ENCODE measurements around the gene JADE1.

Gene JADE1

DNA sequence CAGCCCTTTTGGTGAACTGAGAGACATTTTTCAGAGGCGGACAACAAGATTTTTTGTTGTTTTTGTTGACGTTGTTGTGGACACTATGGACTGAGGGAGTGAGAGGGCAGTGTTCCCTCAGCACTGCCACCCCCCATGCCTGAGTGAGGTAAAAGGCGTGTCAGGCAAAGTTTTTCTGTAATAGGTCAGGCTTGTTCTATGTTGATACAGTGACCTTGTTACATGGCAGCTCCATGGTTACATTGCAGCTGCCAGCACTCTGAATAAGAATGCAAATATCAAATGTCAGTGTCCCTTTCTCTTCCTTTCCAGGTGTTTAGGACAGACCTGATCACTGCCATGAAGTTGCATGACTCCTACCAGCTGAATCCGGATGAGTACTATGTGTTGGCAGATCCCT is 36.6 kb downstream of the JADE1 start:
- no peak for DNase-seq

DNA sequence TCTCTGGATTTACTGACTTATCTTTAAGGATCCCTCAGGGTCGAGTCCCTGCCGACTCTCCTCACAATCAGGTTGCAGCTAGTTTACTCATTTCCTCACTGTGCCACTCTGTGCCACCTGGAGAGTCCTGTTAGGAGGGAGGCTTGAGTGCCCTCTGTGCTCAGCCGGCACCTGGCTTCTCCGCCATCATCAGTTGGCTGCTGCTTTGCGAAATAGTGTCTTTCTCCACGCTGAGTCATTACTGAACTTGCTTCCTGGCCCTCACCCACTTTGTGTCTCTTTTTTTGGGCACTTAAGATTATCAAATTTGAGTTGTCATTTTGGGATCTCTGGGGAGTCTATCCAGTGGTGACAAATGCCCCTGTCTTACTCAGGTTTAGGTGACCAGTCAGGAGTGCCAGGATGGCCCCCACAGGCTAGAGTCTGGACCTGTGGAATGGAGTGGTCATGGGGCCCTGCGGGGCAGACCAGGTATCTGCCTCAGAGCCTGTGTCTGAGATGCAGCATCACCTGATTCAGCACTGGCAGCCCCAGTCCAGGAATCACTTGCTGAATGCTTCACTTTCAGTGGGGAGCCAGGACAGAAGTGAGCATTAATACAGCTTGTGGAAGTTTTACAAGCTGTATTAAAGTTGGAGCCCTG is 37.7 kb downstream of the JADE1 start:
- no peak for DNase-seq

DNA sequence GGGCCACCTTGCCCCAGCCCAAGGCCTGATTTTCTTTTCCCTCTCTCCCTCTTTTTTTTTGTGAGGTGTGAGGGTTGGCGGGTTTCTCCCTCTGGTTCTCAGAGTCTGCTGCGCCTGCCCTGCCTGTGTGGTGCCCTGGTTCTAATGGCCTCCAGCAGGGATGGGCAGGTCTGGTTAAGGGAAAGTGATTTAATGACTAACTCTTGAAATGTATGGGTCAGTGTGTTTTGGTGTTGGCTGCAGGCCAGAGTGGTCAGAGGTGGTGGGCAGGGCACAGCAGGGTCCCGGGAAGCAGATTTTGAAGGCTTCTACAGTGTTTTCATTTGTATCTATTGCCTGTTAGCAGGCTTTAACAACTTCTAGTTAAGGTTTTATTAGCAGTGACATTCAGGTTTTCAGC is 39.0 kb downstream of the JADE1 start:
- no peak for DNase-seq

DNA sequence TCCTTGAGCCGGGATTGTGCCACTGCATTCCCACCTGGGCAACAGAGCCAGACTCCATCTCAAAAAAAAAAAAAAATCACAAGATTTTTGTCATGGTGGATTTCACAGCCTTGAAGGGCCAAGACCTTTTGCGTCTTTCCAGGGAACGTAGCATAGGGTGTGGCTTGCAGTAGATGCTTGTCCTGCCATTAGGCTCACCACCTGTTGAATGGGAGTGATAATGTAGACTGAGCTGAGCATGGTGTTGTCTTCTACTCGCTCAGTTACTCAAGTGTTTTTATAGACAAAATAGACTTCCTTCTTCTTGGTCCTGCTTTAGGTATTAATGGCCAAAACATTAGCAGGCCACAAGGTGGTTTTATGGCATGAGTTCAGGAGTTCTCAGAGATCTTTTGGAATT is 40.8 kb downstream of the JADE1 start:
- DNase-seq, result no peak

DNA sequence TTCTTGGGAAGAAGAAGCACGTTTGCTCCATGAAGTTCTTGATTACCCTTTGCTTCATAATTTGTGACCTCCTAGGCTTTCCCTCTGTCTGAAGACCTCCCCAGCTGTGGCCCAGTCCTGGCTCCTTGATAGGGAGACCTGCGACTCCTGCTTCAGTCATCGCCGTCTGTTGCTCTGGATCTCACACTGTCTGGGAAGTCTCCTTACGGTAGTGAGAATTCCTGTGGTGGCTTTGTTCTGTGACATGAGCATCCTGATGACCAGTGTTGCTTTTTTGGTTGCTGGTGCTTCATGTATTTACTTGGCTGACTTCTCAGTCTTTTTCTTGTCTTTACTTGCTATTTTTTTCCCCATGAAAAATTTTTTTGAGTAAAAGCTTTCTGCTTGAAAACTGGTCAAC is 44.2 kb downstream of the JADE1 start:
- no peak for DNase-seq

DNA sequence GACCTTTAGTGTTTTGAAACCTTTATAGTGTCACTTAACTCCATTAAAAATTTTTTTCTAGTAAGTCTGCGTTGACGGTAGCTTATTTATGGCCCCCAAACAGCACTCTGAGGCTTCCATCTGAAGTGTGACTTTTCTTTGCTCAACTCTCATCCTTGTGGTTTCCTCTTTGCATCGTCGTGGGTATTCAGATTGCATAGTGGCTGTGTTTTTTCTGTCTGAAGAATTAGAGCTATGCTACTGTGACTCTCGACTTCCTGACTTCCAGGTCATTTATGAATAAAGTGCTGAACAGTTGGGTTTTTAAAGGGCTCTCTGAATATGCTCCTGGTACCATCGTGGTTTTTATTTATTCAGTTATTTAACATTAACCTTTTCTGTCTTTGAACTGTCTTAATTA is 44.9 kb downstream of the JADE1 start:
- peak; percentile 24 for DNase-seq

DNA sequence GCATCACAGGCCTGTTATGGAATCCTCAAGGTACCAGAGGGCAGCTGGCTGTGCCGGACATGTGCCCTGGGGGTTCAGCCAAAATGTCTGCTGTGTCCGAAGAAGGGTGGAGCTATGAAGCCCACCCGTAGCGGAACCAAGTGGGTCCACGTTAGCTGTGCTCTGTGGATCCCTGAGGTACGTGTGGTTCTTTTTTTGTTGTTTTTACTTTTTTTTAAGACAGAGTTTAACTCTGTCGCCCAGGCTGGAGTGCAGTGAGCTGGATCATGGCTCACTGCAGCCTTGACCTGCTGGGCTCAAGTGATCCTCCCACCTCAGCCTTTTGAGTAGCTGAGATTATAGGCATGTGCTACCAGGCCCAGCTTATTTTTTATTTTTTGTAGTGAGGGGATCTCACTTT is 46.1 kb downstream of the JADE1 start:
- no peak for DNase-seq

DNA sequence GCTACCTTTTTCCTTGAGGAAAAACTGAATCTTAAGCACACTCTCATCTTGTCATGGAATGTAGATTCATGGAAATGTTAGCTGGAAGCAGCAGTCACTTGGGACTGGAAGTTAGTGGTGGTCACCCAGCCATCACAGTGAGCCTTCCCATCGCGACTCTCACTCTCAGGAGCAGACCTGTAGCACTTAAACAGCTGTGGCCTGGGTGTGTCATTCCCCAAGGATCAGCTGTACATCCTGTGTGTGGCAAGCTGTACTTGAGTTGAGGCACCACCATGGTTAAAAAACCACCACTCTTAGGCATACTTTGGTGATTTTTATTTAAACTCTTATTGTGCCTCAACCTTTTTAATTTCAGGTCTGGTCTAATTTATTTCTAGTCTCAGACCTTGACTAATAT is 46.7 kb downstream of the JADE1 start:
- no peak for DNase-seq

DNA sequence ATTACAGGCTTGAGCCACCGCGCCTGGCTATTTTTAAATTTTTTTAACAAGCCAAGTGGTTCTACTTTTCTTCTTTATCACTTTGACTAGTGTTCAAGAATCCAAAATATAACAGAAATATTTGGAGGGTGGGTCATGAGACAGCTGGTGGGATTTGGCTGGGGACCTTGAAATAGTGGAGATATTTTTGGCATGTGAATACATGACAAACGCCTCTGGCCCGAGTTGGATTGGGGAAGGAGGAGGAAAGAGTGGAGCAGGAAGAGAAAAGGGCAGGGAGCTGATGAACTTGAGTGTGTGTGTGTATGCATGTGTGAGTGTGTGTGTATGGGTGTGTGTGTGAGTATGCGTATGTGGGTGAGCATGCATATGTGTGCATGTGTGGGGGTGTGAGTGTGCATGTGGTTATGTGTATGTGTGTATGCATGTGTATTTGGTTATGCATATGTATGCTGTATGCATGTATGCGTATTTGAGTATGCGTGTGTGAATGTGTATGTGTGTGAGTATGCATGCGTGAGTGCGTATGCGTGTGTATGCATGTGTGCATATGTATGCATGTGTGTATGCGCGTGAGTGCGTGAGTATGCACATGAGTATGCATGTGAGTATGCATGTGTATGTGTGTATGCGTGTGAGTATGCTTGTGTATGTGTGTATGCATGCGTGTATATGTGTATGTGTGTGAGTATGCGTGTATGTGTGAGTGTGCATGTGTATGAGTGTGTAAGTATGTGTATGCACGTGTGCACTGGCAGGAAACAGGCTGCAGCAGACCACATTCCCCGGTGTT is 49.6 kb downstream of the JADE1 start:
- DNase-seq, result no peak

DNA sequence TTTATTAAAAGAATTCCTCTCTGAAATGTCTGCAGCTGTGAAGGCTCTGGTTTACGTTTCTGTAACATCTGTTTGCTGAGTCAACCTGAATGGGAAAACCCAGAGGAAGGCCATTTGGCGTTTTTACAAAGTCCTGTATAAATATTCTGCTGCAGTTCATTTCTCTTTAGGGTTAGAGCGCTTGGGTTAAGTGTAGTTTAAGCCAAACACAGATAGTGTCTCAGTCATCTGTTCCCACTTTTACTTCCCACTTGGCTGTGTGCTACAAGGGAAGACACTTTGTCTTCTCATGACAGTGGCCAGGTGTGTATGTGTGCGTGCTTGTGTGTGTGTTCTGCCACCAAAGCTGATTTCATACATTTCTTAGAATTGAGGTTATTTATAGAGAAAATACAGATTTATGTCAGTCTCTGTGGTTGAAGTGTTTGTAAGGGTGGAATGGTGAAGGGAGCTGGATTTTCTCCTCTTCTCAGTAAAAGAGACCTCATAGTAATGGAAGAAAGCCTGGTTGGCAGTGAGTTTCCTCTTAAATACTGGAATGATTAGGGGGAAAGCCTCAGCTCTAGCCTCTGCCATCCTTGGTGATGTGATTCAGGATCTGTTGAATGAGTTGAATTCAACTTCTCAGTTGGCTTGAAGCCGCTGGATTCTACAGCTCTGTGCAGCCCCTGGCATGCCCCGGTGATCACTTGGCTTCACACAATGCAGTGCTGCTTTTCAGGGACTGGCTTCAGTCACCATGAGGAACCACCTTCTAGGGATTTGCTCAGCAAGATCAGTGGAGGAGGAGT is 50.6 kb downstream of the JADE1 start:
- DNase-seq, result no peak

DNA sequence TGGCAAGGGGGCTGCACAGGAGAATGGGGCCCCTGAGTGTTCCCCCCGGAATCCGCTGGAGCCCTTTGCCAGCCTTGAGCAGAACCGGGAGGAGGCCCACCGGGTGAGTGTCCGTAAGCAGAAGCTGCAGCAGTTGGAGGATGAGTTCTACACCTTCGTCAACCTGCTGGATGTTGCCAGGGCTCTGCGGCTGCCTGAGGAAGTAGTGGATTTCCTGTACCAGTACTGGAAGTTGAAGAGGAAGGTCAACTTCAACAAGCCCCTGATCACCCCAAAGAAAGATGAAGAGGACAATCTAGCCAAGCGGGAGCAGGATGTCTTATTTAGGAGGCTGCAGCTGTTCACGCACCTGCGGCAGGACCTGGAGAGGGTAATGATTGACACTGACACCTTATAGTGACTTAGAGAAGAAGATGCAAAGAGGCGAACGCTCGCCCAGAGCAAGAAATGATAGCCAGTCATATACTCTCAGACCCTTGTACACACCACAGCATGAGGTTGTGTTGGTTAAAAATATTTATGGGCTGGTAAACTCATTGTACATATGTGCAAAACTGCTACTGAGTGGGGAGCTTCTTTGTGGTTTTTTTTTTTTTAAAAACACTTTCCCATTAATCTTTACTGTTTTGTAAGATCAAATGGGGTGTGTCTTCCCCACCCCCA is 52.5 kb downstream of the JADE1 start:
- DNase-seq, result no peak

DNA sequence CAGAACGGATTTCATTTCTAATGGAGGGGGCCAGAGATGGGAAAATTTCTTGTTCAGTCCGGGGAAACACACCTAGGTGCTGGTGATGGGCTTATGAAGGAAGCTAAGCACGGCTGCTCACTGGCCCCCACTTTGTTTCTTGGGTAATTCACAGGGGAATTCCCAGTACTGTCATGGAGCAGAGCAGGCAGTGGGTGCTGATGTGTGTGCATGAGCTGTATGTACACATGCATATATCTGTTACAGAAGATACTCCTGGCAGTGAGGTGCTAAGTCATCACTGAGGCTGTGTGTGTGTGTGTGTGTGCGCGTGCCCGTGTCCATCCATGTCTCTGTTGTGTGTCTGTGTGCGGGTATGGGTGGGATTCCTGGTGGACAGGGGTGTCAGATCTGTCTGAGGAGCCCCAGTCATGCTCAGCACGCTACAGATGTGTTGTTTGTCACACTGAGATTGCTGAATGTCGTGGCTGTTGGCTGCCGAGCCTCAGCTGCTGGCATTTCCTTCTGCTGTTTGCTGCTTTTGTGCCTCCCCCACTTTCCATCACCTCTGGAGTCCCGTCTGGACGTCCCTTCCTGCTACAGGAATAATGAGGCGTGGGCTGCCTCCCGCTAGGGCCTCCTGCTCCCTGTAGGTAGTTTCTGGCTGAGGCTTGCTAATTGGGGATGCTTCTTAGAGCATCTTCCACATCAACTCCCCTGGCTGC is 53.3 kb downstream of the JADE1 start:
- DNase-seq, result peak; percentile 12

DNA sequence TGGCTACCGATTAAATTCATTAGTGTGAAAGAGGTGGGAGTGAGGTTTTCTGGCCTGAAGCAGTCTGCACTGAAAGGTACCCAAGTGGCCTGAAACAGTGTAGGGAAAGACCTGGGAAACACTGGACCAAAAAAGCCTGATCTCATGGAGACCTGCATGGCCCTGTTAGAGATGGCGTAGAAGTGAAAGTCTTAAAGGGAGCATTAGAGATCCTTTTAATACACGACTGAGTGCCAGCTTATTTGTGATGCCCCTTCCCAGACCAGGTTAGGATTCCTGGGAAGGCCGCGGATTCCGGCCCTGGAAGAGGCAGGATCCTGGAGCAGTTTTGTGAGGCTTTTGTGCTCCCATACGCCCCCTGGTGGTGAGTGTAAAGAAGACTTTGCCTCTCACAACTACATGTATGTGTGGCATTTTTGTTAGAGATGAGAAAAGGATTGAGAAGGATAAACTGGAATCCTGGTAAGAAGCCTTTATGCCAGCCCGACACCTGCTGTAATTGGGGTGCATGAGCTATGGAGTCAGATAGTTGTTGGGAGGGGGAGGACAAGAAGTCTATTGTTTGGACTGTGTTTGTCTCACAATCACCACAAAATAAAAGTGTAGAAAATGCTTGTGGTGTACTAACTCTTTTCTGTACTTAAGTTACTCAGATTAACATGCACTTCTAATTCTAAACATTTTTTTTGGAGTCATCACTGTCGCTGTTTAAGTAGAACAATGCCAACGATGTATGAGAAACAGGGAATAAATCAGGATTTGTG is 54.0 kb downstream of the JADE1 start:
- peak; percentile 71 for DNase-seq

DNA sequence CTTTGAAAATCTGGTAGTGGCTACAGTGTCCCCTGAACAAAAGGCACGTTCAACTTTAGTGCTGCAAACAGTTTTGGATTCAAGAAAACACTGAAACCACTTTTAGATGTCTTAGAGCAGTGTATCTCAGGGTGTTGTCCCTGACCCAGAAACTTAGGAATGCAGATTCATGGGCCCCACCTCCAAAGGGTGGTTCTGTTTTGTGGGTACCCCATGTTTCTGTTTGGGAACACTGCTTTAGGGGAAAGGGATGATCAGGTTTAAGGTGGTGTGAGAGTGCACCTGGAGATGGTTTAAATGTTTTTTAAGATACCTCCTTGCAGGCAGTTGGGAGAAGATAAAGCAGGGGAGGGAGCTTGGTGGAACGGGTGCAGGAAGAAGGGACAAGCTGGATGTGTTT is 55.6 kb downstream of the JADE1 start:
- DNase-seq, result no peak

DNA sequence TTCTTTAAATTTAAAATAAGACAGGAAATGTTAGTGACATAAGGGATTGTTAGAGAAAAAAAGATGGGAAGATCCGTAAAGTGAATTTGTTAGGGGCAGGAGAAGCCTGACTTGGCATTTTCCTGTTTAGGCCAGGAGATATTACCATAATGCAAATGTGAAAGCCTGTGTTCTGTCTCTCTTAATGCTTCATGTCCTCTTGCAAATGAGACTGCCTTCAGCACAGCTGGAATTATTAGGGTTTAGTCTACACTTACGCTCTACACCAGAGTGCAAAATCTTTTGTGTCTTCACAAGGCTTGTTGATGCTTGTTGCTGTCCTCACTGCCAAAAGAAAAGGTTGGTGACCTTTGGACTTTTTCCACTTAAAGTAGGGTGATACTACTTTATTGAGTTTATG is 56.8 kb downstream of the JADE1 start:
- no peak for DNase-seq

DNA sequence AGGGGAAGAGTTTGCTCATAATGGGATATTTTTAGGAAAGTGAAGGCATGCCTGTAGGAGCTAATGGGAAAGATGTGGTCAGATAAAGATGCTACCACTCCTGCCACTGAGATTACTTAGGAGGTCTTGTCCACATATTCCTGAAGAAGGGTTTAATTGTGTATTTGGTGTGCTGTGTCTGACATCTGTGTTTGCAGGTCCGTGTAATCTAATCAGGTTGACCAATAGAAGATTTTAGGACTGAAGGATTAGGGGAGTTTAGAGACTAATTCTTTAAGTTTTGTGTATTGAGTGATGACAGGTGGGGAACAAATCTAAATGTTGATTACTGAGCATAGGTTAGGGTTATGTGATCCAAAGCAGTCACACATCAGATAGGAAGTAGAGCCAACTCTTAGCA is 57.2 kb downstream of the JADE1 start:
- DNase-seq, result no peak

DNA sequence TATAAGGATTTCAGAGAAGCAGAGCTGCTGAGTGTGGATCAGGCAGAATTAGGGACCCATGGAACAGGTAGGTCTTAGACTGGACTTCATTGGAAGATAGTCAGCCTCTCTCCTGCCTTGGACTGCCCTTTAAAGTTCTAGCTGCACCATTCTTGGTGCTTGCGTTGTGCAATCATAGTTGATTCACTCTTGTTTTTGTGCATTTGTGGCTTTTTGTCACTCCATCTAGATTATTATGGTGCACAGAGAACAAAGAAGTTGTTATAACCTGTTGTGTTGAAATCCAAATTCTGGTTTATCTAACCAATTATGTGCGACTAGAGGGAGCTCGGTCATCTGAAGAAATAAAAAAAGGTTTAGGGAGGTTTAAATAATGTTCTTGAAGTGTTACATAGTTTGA is 59.3 kb downstream of the JADE1 start:
- DNase-seq, result no peak

DNA sequence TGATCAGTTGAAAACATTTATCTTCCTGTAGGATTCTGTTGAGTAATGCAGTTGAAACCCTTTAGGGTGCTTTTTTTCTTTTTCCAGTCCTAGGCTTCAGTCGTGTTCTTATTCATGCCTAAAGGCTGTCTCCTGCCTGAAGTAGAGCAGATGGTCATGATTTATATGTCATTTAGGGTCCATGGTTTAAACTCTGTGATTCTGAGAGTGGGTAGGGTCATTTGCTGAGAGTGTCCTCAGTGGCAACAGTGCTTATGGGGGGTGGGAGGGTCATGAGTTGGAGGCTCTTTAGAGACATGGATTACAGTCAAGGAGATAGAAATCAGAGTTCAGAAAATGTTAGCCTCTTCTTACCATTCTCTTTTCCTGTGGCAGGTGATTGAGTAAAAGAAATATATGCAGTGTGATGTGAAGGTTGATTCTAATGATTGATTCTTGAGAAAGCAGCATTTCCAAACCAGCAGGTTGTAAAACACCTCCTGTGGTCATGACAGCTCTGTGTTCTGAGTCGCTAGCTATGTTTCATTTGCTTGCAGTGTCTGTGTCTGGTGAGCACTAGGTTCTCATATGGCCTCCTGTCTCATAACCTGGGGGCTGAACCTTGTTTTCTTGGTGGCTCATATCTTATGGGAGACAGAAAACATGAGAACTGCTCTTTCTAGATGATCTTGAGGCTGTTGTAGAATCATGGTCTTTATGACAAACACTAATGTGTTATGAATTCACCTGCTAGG is 60.4 kb downstream of the JADE1 start:
- no peak for DNase-seq

DNA sequence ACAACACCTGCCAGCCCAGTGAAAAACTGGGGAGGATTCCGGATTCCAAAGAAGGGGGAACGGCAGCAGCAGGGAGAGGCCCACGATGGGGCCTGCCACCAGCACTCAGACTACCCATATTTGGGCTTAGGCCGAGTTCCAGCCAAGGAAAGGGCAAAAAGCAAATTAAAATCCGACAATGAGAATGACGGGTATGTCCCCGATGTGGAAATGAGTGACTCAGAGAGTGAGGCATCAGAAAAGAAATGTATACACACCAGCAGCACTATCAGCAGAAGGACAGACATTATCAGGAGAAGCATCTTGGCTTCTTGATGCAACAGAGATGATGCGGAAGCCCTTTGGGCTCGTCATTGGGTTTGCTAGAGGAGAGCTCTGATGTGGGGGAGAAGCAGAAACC is 62.4 kb downstream of the JADE1 start:
- DNase-seq, result no peak

DNA sequence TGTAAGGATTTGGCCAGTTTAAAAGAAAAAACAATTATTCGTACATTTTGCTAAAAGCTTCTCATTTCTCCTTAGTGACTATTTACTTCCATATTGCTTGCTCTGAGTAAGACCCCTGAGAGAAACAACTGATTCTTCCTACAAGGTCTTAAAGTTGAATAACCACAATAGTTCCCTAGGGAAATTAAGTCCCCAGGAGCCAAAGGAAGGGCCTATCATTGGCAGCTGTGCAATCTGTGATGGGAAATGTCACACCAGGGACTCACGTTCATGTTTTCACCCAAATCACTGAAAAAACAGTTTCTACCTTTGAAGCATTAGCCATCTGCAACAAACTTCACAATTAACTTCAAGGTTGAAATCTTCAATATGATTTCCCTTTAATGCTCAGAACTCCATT is 66.7 kb downstream of the JADE1 start:
- no peak for DNase-seq

DNA sequence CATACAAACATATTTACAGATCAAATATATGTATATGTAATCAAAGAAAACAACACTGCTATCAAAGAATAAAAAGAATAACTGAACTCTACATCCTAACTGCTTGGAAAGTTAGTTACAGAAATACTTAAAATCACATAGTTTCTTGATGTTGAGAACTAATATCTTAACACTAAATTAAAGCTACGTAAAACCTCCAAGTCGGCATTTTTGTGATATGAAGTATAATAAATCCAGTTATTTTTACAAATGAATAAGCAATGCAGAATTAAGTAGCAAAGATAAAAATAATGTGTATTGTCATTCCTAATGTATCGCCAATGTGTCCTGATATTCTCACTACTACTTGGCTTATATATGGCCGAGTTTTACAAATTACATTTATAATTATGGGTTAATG is 68.4 kb downstream of the JADE1 start:
- DNase-seq, result no peak
